Endodermal cell (in vitro differentiated cells): ENCODE results near the gene MAP1LC3A. TPM values are rescaled to one million over a fixed set of nuclear protein-coding genes. Genes with fewer than 3 reads are reported as not detected.
A peak's percentile ranks its signal among the peaks of the same experiment; 100 is the strongest.
"Not testable (repeated sequence)": the region's sequence is repeated elsewhere in the genome, so short reads cannot be mapped to it uniquely, and the experiment has no call there.

Experiments
- DNase-seq: peaks from one replicate; pipeline ENCODE4 v3.0.0-alpha.2; 2017
- H3K27ac ChIP-seq: 2 replicates; pipeline ENCODE4 v1.5.1; 2013; ENCODE audit warnings: mild to moderate bottlenecking, low read depth, low read length, moderate library complexity
- H3K27me3 ChIP-seq: 2 replicates; pipeline ENCODE4 v1.6.1; 2013; ENCODE audit warnings: mild to moderate bottlenecking, low read length, moderate library complexity; ENCODE audit not compliant: insufficient read depth, control insufficient read depth, poor library complexity, severe bottlenecking
- H3K36me3 ChIP-seq: 2 replicates; pipeline ENCODE4 v1.7.0; 2013; ENCODE audit warnings: mild to moderate bottlenecking, low read length, moderate library complexity; ENCODE audit not compliant: control insufficient read depth, insufficient read depth
- H3K4me1 ChIP-seq: one replicate; pipeline ENCODE4 v1.7.0; 2013; ENCODE audit warnings: low read length; ENCODE audit not compliant: control insufficient read depth, insufficient read depth
- H3K4me3 ChIP-seq: 2 replicates; pipeline ENCODE4 v1.5.1; 2013; ENCODE audit warnings: mild to moderate bottlenecking, low read length, moderate library complexity
- H3K9ac ChIP-seq: 2 replicates; pipeline ENCODE4 v1.6.1; 2013; ENCODE audit warnings: mild to moderate bottlenecking, low read length, moderate library complexity; ENCODE audit not compliant: poor library complexity, severe bottlenecking; ENCODE audit errors: extremely low read depth
- H3K9me3 ChIP-seq: 2 replicates; pipeline ENCODE4 v1.6.1; 2013; ENCODE audit warnings: mild to moderate bottlenecking, low read length, moderate library complexity; ENCODE audit not compliant: control insufficient read depth
- H3K27ac Mint-ChIP-seq: 2 replicates; pipeline ENCODE4 v1.8.0; 2020; ENCODE audit warnings: mixed read lengths
- H3K27me3 Mint-ChIP-seq: 2 replicates; pipeline ENCODE4 v1.8.0; 2021; ENCODE audit warnings: mild to moderate bottlenecking, mixed read lengths; ENCODE audit not compliant: insufficient read depth
- H3K36me3 Mint-ChIP-seq: 2 replicates; pipeline ENCODE4 v1.8.0; 2020; ENCODE audit warnings: low read depth, mixed read lengths
- H3K4me1 Mint-ChIP-seq: 2 replicates; pipeline ENCODE4 v1.8.0; 2020; ENCODE audit warnings: mixed read lengths
- H3K4me3 Mint-ChIP-seq: 2 replicates; pipeline ENCODE4 v1.8.0; 2020; ENCODE audit warnings: mild to moderate bottlenecking, moderate library complexity, mixed read lengths
- H3K9me3 Mint-ChIP-seq: 2 replicates; pipeline ENCODE4 v1.8.0; 2020; ENCODE audit warnings: mild to moderate bottlenecking, mixed read lengths
- CTCF ChIP-seq: fragments of 200-600 bp; sonication (generic); conservative IDR thresholded peaks from 2 replicates; pipeline ENCODE4 v1.5.0; 2021; ENCODE audit warnings: antibody characterized with exemption, mild to moderate bottlenecking
- WGBS, 2 experiments: methylation state at CpG; one replicate each; pipeline versions ENCODE4 v1.1.5 to v1.1.7; 2013; ENCODE audit warnings: missing lambda C conversion rate in 2 of 2, mixed read lengths in 1 of 2; ENCODE audit not compliant: insufficient coverage in 1 of 2, insufficient read length in 1 of 2; 5-methylcytosine and 5-hydroxymethylcytosine counted together
- total RNA-seq, 2 donors: library from RNA; stranded (reverse); fragmentation: NEBNext Ultra II Directional in 1 of 2; extraction: Animal tissue kit (Norgen Biotek cat#: 25700) in 1 of 2; gene quantifications; 2 replicates in 1 of 2; 3 replicates in 1 of 2; pipeline ENCODE4 v1.2.1, GENCODE V29; 2021

MAP1LC3A gene
- total RNA-seq, 2 donors from 2014 or later: 19.0 to 41.6 TPM

GRCh38 chr20:34512266-34512954 lies 46.1 kb upstream of the MAP1LC3A start:
- Mint-ChIP-seq H3K27ac (peak overlapping the region; percentile 28), H3K36me3 (peaks cover 42% of the 10 kb centered on the region), H3K4me1 (peaks cover 13% of the 10 kb centered on the region), H3K9me3 (no peaks in the 10 kb centered on the region), H3K27me3 (no peaks in the 10 kb centered on the region), H3K4me3 (no peak overlapping the region)
- TF ChIP-seq CTCF: no peak
- WGBS, 2 experiments: 92 to 97% methylated on average over 4 of the region's 4 CpGs
- H3K27me3 ChIP-seq: no peaks in the 10 kb centered on the region
- no peaks in the 10 kb centered on the region for H3K9me3 ChIP-seq
- H3K36me3 ChIP-seq: peaks cover 58% of the 10 kb centered on the region
- no peak overlapping the region for H3K9ac ChIP-seq
- no peak overlapping the region for H3K4me3 ChIP-seq
- no peak overlapping the region for H3K27ac ChIP-seq
- no peaks in the 10 kb centered on the region for H3K4me1 ChIP-seq
- DNase-seq: no peak

GRCh38 chr20:34512955-34513419 lies 45.5 kb upstream of the MAP1LC3A start:
- peaks cover 52% of the 10 kb centered on the region for H3K36me3 ChIP-seq
- no peaks in the 10 kb centered on the region for H3K9me3 ChIP-seq
- no peaks in the 10 kb centered on the region for H3K27me3 ChIP-seq
- no peak overlapping the region for H3K9ac ChIP-seq
- Mint-ChIP-seq H3K4me1 (peaks cover 15% of the 10 kb centered on the region), H3K9me3 (no peaks in the 10 kb centered on the region), H3K27ac (no peak overlapping the region), H3K36me3 (peaks cover 39% of the 10 kb centered on the region), H3K4me3 (no peak overlapping the region), H3K27me3 (no peaks in the 10 kb centered on the region)
- no peaks in the 10 kb centered on the region for H3K4me1 ChIP-seq
- H3K4me3 ChIP-seq: no peak overlapping the region
- no peak overlapping the region for H3K27ac ChIP-seq
- DNase-seq: no peak
- TF ChIP-seq CTCF: no peak

GRCh38 chr20:34514034-34514433 lies 44.5 kb upstream of the MAP1LC3A start:
- not testable (repeated sequence) for H3K9me3 ChIP-seq, H3K4me1 ChIP-seq, H3K9ac ChIP-seq, H3K27ac ChIP-seq, H3K27ac Mint-ChIP-seq, DNase-seq, H3K4me3 ChIP-seq, H3K9me3 Mint-ChIP-seq, H3K27me3 ChIP-seq, H3K4me3 Mint-ChIP-seq, H3K27me3 Mint-ChIP-seq
- H3K36me3 ChIP-seq: peaks cover 44% of the 10 kb centered on the region
- WGBS, 2 experiments: 95% methylated on average over 8 to 17 of the region's 17 CpGs
- Mint-ChIP-seq H3K36me3 (peaks cover 38% of the 10 kb centered on the region), H3K4me1 (peaks cover 21% of the 10 kb centered on the region)
